Measurements from ENCODE around the gene ADGRV1. TPM values are rescaled to one million over a fixed set of nuclear protein-coding genes. Genes with fewer than 3 reads are reported as not detected.

The ADGRV1 gene
- total RNA-seq, 4 donors from 2014 or later, result 1.9 to 11.3 TPM; not detected in 2

DNA sequence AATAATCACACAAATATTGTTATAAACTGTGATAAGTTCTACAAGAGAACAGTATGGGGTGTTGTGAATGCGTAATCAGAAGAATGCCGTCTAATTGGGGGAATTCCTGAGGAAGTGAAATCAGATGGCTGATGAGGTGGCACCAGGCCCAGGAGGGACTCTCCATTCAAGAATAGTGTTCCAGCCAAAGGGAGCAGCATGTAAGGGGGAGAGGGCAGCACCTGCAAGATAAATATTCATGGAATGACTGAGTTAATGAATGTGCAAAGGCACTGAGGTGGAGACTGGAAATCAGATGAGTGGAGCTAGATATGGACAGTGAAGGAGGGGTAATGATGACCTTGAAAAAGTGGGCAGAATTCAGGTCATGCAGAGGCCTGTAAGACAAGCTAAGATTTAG, 574.0 kb downstream of the ADGRV1 start:
- no peak for DNase-seq
- Histone ChIP-seq H3K27me3 (no peaks in the 10 kb centered on the region), H3K27ac (no peak overlapping the region), H3K36me3 (no peaks in the 10 kb centered on the region), H3K4me1 (peaks cover 0 to 3% of the 10 kb centered on the region in 2 donors), H3K4me3 (no peak overlapping the region), H3K9me3 (no peaks in the 10 kb centered on the region)
- no peak for TF ChIP-seq POLR2A (IDR thresholded peaks at IDR 0.05)
- TF ChIP-seq, protein P1, sequence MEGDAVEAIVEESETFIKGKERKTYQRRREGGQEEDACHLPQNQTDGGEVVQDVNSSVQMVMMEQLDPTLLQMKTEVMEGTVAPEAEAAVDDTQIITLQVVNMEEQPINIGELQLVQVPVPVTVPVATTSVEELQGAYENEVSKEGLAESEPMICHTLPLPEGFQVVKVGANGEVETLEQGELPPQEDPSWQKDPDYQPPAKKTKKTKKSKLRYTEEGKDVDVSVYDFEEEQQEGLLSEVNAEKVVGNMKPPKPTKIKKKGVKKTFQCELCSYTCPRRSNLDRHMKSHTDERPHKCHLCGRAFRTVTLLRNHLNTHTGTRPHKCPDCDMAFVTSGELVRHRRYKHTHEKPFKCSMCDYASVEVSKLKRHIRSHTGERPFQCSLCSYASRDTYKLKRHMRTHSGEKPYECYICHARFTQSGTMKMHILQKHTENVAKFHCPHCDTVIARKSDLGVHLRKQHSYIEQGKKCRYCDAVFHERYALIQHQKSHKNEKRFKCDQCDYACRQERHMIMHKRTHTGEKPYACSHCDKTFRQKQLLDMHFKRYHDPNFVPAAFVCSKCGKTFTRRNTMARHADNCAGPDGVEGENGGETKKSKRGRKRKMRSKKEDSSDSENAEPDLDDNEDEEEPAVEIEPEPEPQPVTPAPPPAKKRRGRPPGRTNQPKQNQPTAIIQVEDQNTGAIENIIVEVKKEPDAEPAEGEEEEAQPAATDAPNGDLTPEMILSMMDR (IDR thresholded peaks at IDR 0.05), result no peak
- intact Hi-C loops (cut with DNase I; ENCODE audit: low total_unique reads), result no loop called here

- Histone ChIP-seq H3K27me3 (no peaks in the 10 kb centered on the region), H3K36me3 (no peaks in the 10 kb centered on the region), H3K9me3 (no peaks in the 10 kb centered on the region), H3K27ac (no peak overlapping the region), H3K4me3 (no peak overlapping the region), H3K4me1 (peaks cover 0 to under 1% of the 10 kb centered on the region in 2 donors)
- DNase-seq, result no peak
- intact Hi-C loops (cut with DNase I; ENCODE audit: low total_unique reads), result no loop called here
- TF ChIP-seq POLR2A (IDR thresholded peaks at IDR 0.05), result no peak
- TF ChIP-seq, protein P1 (IDR thresholded peaks at IDR 0.05), result no peak
Measured at GRCh38 chr5:91133183-91133582, 574.6 kb downstream of the ADGRV1 start.

DNA sequence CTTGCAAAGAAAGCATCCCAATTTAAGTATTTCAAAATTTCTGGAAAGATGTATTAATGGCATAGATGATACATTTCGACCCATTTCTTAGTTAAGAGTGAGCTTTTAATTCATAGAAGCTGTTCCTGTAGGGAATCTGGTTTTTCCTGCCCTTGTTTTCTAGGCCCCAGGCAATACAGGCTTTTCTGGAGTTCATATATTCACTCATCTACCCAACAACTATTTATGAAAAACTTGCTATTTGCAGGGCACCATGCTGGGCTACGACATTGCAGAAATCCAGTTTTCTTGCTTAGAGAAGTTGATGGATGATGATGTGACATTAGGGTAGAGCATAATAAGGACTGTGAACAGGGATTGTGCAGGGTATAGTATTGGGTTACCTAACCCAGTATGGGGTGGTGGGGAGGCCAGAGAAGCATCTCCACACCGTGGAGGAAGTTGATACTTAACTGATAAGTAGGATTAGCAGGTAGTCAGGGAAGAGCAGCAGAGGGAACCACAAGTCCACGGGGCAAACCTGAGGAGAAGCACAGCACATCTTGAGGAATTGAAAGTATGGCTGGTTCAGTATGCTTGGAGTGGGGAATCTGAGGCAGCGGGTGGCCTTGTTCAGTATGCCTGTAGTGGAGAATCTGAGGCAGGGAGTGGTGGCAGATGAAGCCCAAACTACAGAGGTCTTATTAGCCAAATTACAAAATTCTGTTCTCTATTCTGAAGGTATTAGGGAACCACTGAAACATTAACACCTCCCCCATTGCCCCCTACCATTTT, 577.1 kb downstream of the ADGRV1 start:
- Histone ChIP-seq H3K36me3 (no peaks in the 10 kb centered on the region), H3K27me3 (no peaks in the 10 kb centered on the region), H3K4me1 (no peaks in the 10 kb centered on the region), H3K27ac (no peak overlapping the region), H3K4me3 (no peak overlapping the region), H3K9me3 (no peaks in the 10 kb centered on the region)
- DNase-seq, result no peak
- intact Hi-C loops (cut with DNase I; ENCODE audit: low total_unique reads), result no loop called here
- TF ChIP-seq, protein P1 (IDR thresholded peaks at IDR 0.05), result no peak
- no peak for TF ChIP-seq POLR2A (IDR thresholded peaks at IDR 0.05)

DNA sequence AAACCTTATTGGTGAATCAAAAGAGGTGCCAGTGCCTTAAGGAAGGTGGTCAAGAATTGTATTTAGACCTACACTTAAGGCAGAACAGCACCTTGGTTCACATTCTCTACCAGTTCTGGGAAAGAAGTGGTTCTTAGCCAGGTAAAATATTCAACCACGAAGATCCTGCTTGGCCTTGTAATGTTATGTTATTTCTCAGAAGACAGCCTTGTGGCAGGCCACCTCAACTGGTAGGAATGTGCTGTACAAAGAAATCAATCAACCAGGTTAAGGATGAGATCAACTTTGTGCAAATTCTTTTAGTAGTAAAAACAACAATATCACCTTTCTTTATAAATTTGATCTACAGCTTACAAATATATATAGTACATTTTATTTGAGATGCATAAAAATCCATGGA, 577.7 kb downstream of the ADGRV1 start:
- H3K4me3 ChIP-seq, result no peak overlapping the region
- no peaks in the 10 kb centered on the region for H3K4me1 ChIP-seq
- intact Hi-C loops (cut with DNase I; ENCODE audit: low total_unique reads), result no loop called here

DNA sequence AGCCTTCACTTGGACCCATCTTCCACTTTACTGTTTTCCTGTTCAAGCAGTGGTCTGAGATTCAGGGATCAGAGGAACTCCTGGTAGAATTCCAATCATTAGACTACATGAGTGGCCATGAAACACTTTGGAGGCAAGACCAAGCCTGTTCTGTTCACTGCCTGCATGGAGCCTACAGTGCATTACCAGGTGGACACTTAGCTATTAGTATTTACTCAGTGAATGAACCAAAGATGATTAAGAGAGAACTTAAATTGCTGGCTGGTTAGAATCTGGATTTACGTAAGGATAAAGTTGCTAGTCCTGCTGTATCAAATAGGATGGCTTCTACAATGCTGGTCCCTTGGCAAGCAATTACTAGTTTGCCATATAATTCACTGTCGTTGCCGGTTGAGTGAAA, 579.0 kb downstream of the ADGRV1 start:
- Histone ChIP-seq H3K36me3 (no peaks in the 10 kb centered on the region), H3K9me3 (no peaks in the 10 kb centered on the region), H3K27me3 (no peaks in the 10 kb centered on the region), H3K4me1 (no peaks in the 10 kb centered on the region), H3K4me3 (no peak overlapping the region), H3K27ac (no peak overlapping the region)
- DNase-seq, result no peak
- intact Hi-C loops (cut with DNase I; ENCODE audit: low total_unique reads), result no loop called here
- TF ChIP-seq, protein P1 (IDR thresholded peaks at IDR 0.05), result no peak
- no peak for TF ChIP-seq POLR2A (IDR thresholded peaks at IDR 0.05)

More for the DNA sequence above, 577.7 kb downstream of the ADGRV1 start:
- no peaks in the 10 kb centered on the region for H3K27me3 ChIP-seq
- no peak for DNase-seq
- no peak for TF ChIP-seq POLR2A (IDR thresholded peaks at IDR 0.05)
- TF ChIP-seq, protein P1 (IDR thresholded peaks at IDR 0.05), result no peak
- no peaks in the 10 kb centered on the region for H3K9me3 ChIP-seq
- H3K36me3 ChIP-seq, result no peaks in the 10 kb centered on the region
- no peak overlapping the region for H3K27ac ChIP-seq
